BJ (cell line): ENCODE measurements around the gene EIF3A. TPM values are rescaled to one million over a fixed set of nuclear protein-coding genes. Genes with fewer than 3 reads are reported as not detected.
"Not testable (repeated sequence)": the region's sequence is repeated elsewhere in the genome, so short reads cannot be mapped to it uniquely, and the experiment has no call there.

Experiments used
- CTCF ChIA-PET: fragments of 350-600 bp; formaldehyde crosslinking; extraction: SDS; loops from one replicate; lab custom pipeline; 2021; ENCODE audit warnings: antibody characterized with exemption, inconsistent platforms; lab: Yijun Ruan, JAX
- POLR2A ChIA-PET: fragments of 300-600 bp; sonication (Branson Sonifier 250); formaldehyde crosslinking; extraction: SDS; loops from one replicate; lab custom pipeline; 2021; ENCODE audit warnings: antibody characterized with exemption; lab: Charles Lee
- DNase-seq: peaks from one replicate; pipeline ENCODE4 v3.0.0-alpha.2; 2011; ENCODE audit warnings: low read depth
- H3K27me3 ChIP-seq: 2 replicates; pipeline ENCODE4 v1.6.0; 2011; ENCODE audit warnings: low read length; ENCODE audit not compliant: control insufficient read depth, insufficient read depth
- H3K36me3 ChIP-seq: 2 replicates; pipeline ENCODE4 v1.5.1; 2011; ENCODE audit warnings: low read length; ENCODE audit not compliant: control insufficient read depth, insufficient read depth
- H3K4me3 ChIP-seq: 2 replicates; pipeline ENCODE4 v1.5.1; 2011; ENCODE audit warnings: low read depth, mild to moderate bottlenecking, control low read depth, low read length
- polyA plus RNA-seq: library from polyadenylated mRNA; depleted of rRNA; stranded (reverse); fragments of >200 nt; gene quantifications from 2 replicates; pipeline ENCODE4 v1.2.3, GENCODE V29; 2011
- TF ChIP-seq, protein P1 (sequence below): IDR thresholded peaks from 2 replicates; pipeline ENCODE4 v1.5.1; 2011; ENCODE audit warnings: low read depth, mild to moderate bottlenecking, control low read depth, inconsistent platforms, low read length, moderate library complexity; ENCODE audit not compliant: insufficient read depth

Gene EIF3A
- polyA plus RNA-seq, 1 experiment: 17.5 TPM

GRCh38 chr10:119113751-119114732, 33.4 kb upstream of the EIF3A start:
- TF ChIP-seq, protein P1, sequence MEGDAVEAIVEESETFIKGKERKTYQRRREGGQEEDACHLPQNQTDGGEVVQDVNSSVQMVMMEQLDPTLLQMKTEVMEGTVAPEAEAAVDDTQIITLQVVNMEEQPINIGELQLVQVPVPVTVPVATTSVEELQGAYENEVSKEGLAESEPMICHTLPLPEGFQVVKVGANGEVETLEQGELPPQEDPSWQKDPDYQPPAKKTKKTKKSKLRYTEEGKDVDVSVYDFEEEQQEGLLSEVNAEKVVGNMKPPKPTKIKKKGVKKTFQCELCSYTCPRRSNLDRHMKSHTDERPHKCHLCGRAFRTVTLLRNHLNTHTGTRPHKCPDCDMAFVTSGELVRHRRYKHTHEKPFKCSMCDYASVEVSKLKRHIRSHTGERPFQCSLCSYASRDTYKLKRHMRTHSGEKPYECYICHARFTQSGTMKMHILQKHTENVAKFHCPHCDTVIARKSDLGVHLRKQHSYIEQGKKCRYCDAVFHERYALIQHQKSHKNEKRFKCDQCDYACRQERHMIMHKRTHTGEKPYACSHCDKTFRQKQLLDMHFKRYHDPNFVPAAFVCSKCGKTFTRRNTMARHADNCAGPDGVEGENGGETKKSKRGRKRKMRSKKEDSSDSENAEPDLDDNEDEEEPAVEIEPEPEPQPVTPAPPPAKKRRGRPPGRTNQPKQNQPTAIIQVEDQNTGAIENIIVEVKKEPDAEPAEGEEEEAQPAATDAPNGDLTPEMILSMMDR: no peak
- H3K27me3 ChIP-seq: no peaks in the 10 kb centered on the region
- POLR2A ChIA-PET: no interaction called here
- no peak overlapping the region for H3K4me3 ChIP-seq
- CTCF ChIA-PET: interaction anchor here (0.5 kb wide), 1 partner anchor 274 kb away, joined by 4 read pairs; no protein-coding TSS in a partner anchor
- peak; percentile 90 for DNase-seq
- peaks cover 6% of the 10 kb centered on the region for H3K36me3 ChIP-seq

DNA sequence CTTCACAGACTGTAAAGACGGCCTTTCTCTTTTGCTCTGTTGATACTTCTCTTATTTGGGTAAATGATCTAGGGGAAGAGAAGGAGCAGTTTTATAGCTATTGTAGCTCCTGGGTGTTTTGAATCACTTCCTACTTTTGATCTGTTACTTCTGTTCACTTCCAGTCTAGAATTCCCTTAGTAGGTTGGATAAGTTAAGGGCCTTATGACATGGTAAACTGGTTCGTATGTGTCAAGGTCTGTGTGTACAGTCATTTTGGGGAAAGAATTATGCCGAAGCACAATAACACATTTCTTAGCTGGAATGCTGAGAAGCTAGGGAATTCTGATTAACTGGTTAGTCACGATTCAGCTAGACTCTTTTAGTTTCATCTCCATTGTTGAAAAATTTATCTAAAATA, 31.4 kb upstream of the EIF3A start:
- peak; percentile 49 for DNase-seq
- peaks cover 4% of the 10 kb centered on the region; the same call in 1 of the 2 replicates for H3K36me3 ChIP-seq
- POLR2A ChIA-PET: interaction anchor here (0.6 to 0.7 kb wide), 3 partner anchors 20 to 94 kb away, joined by 3 to 16 read pairs (median 10); no protein-coding TSS in a partner anchor

GRCh38 chr10:119107771-119108170, 27.2 kb upstream of the EIF3A start:
- H3K27me3 ChIP-seq, CTCF ChIA-PET, H3K4me3 ChIP-seq, DNase-seq, POLR2A ChIA-PET, H3K36me3 ChIP-seq: not testable (repeated sequence)

More for the DNA sequence above, 31.4 kb upstream of the EIF3A start:
- CTCF ChIA-PET: interaction anchor here (0.6 kb wide), 1 partner anchor 32 kb away, joined by 4 read pairs; no protein-coding TSS in a partner anchor
- Histone ChIP-seq H3K27me3 (no peaks in the 10 kb centered on the region), H3K4me3 (no peak overlapping the region)
- TF ChIP-seq, protein P1: no peak

GRCh38 chr10:119107106-119107505, 26.5 kb upstream of the EIF3A start:
- H3K36me3 ChIP-seq, DNase-seq, POLR2A ChIA-PET, H3K4me3 ChIP-seq, H3K27me3 ChIP-seq, CTCF ChIA-PET: not testable (repeated sequence)

DNA sequence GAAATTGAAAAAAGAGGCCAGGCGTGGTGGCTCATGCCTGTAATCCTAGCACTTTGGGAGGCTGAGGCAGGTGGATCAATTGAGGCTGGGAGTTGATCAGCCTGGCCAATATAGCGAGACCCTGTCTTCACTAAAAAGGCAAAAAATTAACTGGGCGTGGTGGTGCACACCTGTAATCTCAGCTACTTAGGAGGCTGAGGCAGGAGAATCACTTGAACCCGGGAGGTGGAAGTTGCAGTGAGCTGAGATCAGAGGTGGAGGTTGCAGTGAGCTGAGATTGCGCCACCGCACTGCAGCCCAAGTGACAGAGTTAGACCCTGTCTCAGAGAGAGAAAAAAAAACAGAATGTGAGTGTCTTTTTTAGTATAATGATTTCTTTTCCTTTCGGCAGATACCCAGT, 25.3 kb upstream of the EIF3A start:
- CTCF ChIA-PET: interaction anchor here (0.6 kb wide), 1 partner anchor 102 kb away, joined by 3 read pairs; the partner anchor contains the start of gene GRK5
- H3K36me3 ChIP-seq, DNase-seq, H3K4me3 ChIP-seq, H3K27me3 ChIP-seq, POLR2A ChIA-PET: not testable (repeated sequence)

DNA sequence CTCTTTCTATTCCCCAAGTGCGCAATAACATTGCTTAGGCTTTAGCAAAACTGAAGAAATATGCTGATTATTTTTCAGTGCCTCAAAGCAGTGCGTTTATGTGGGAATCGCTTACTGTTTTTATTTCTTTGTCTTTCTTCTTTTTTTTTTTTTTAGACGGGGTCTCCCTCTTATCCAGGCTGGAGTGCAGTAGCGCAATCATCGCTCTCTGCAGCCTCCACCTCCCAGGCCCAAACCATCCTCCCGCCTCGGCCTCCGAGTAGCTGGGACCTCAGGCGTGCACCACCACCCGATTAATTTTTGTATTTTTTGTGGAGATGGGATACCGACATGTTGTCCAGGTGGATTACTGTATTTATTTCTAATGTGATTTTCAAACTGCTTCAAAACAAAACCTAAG, 24.5 kb upstream of the EIF3A start:
- DNase-seq: no peak
- CTCF ChIA-PET: interaction anchor here (1.2 kb wide), 1 partner anchor 32 kb away, joined by 3 read pairs; no protein-coding TSS in a partner anchor
- Histone ChIP-seq H3K4me3 (peak overlapping the region; percentile 81), H3K36me3 (no peaks in the 10 kb centered on the region; the same call in 1 of the 2 replicates), H3K27me3 (no peaks in the 10 kb centered on the region)
- POLR2A ChIA-PET: no interaction called here
- TF ChIP-seq, protein P1: no peak
